PFSK-1 (cell line): ENCODE measurements around the gene ABCG1.

ENCODE experiments used
- POLR2AphosphoS5 ChIP-seq: IDR thresholded peaks from 2 replicates; pipeline ENCODE4 v1.6.1; 2012; ENCODE audit warnings: low read depth, mild to moderate bottlenecking, control low read depth, low read length, moderate library complexity
- SIN3A ChIP-seq: IDR thresholded peaks from 2 replicates; pipeline ENCODE4 v1.6.1; 2012; ENCODE audit warnings: mild to moderate bottlenecking, low read length, moderate library complexity, borderline replicate concordance; ENCODE audit not compliant: insufficient read depth
- TAF1 ChIP-seq: IDR thresholded peaks from 2 replicates; pipeline ENCODE4 v1.6.1; 2012; ENCODE audit warnings: low read length, control low read depth, borderline replicate concordance; ENCODE audit not compliant: insufficient read depth
- TF ChIP-seq, protein P1 (sequence below), 2 experiments: IDR thresholded peaks; 2 replicates each; pipeline versions ENCODE4 v1.6.1 to v1.8.0; 2011 to 2012; ENCODE audit warnings: low read depth in 2 of 2, low read length in 2 of 2, control low read depth in 1 of 2, inconsistent platforms in 1 of 2, mild to moderate bottlenecking in 1 of 2, moderate library complexity in 1 of 2; ENCODE audit not compliant: insufficient read depth in 1 of 2

- TF ChIP-seq SIN3A (no peak), POLR2AphosphoS5 (no peak), TAF1 (no peak)
- TF ChIP-seq, protein P1, sequence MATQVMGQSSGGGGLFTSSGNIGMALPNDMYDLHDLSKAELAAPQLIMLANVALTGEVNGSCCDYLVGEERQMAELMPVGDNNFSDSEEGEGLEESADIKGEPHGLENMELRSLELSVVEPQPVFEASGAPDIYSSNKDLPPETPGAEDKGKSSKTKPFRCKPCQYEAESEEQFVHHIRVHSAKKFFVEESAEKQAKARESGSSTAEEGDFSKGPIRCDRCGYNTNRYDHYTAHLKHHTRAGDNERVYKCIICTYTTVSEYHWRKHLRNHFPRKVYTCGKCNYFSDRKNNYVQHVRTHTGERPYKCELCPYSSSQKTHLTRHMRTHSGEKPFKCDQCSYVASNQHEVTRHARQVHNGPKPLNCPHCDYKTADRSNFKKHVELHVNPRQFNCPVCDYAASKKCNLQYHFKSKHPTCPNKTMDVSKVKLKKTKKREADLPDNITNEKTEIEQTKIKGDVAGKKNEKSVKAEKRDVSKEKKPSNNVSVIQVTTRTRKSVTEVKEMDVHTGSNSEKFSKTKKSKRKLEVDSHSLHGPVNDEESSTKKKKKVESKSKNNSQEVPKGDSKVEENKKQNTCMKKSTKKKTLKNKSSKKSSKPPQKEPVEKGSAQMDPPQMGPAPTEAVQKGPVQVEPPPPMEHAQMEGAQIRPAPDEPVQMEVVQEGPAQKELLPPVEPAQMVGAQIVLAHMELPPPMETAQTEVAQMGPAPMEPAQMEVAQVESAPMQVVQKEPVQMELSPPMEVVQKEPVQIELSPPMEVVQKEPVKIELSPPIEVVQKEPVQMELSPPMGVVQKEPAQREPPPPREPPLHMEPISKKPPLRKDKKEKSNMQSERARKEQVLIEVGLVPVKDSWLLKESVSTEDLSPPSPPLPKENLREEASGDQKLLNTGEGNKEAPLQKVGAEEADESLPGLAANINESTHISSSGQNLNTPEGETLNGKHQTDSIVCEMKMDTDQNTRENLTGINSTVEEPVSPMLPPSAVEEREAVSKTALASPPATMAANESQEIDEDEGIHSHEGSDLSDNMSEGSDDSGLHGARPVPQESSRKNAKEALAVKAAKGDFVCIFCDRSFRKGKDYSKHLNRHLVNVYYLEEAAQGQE (IDR thresholded peaks at IDR 0.05; ENCODE audit: insufficient read depth in 1 of 2, low read depth in 2 of 2, low read length in 2 of 2) = no peak
Observed at GRCh38 chr21:42182713-42183371, 36.1 kb upstream of the ABCG1 start.
